Measurements from ENCODE around the gene EFCAB12.
A peak's percentile ranks its signal among the peaks of the same experiment; 100 is the strongest.
"Not testable (repeated sequence)": the region's sequence is repeated elsewhere in the genome, so short reads cannot be mapped to it uniquely, and the experiment has no call there.

The EFCAB12 gene

DNA sequence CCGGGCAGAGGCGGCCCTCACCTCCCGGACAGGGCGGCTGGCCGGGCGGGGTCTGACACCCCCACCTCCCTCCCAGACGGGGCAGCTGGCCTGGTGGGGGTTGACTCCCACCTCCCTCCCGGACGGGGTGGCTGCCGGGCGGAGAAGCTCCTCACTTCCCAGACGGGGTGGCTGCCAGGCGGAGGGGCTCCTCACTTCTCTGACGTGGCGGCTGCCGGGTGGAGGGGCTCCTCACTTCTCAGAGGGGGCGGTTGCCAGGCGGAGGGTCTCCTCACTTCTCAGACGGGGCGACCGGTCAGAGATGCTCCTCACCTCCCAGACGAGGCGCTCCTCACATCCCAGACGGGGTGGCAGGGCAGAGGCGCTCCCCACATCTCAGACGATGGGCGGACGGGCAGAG is 65.1 kb downstream of the EFCAB12 start:
- not testable (repeated sequence) for DNase-seq

DNA sequence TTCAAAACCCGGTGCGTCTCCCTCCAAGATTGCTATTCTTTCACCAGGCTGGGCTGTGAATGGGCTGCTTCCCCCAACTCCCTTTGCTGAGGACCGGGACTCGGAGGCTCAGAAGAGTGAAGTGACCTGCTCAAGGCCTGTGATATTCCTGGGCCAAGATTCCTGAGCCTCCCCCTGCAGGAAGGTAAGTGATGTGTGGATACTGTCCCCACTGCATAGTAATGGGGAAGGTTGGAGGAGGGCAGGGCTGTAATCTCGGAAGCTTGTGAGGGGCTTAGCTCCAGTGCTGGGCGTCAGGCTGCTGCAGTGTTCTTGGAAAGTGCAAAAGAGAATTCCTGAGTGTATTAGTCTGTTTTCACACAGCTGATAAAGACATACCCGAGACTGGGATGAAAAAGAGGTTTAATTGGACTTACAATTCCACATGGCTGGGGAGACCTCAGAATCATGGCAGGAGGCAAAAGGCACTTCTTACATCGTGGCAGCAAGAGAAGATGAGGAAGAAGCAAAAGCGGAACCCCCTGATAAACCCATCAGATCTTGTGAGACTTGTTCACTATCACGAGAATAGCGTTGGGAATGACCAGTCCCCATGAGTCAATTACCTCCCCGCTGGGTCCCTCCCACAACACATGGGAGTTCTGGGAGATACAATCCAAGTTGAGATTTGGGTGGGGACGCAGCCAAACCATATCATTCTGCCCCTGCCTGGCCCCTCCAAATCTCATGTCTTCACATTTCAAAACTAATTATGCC is 67.6 kb downstream of the EFCAB12 start:
- DNase-seq: no peak

DNA sequence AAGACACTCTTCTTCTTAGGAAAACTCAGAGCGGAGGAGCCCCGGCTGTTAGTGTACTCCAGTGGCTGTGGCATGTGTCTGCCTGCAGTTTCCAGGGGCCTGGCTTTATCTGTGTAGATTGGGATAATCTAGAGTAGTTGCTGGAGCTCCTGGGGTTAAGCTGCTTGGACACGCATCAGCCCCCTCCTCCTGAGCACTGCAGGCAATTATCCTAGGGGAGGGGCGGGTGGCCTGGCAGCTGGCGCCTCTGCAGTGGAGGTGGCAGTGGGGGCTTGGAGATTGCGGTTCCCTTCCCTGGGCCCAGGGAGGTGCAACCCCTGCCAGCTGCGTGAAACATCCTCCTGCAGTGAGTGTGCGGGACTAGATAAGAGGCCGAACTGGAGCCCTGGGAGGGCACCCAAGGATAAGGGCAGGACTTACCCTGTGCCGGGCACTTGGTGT is 68.2 kb downstream of the EFCAB12 start:
- peak; percentile 18 for DNase-seq

DNA sequence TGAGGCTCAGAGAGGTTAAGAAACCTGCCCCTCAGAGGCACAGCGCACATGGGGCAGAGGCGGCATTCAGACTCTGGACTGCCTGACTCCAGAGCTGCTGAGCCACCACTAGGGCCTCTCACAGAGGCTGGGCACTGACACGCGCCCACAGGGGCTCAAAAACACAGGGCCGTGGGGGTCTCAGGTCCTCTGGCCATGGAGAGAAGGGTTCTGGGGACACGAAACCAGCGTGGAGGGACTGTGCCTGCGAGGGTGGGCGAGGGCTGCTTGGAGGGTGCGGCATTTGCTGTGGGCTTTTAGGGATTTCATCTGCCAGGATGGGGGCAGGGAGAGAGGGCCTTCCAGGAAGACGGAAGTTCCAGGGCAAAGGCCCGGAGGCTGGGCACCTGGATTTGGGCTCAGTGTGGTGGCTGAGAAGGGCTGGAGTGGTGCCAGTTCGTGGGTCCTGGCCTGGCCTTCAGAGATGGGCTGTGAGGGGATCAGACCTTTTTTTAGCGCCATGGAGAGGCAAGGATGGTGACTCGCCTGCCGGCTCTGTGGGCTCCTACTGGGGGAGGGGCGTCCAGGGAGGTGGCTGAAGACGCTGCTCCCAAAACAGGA is 69.6 kb downstream of the EFCAB12 start:
- DNase-seq: no peak

DNA sequence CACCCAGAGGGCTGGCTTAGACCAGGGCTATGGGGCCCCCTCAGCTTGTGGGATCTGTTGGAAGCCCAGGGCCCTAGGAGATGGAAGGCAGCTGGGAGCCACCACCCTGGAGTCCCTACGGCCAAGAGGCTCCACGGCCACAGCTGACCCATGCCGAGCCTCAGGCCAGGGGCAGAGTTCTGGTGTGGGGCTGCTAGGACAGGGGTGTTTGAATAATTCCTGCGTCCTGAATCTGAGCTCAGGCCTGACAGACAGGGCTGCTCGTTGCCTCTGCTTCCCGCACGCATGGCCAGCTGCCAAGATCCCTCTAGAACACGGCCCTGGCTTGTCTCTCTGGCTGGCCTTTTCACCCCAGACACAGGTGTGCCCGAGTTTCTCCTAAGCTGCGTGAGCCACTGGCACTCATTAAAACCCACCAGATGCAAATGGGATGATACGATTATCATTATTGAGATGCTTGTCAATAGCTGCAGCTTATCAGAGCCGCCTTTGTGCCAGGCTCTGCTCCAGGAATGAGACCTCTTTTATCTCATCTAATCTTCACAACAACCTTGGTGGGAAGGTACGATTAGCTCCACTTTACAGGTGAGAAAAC is 70.2 kb downstream of the EFCAB12 start:
- DNase-seq: peak; percentile 1

DNA sequence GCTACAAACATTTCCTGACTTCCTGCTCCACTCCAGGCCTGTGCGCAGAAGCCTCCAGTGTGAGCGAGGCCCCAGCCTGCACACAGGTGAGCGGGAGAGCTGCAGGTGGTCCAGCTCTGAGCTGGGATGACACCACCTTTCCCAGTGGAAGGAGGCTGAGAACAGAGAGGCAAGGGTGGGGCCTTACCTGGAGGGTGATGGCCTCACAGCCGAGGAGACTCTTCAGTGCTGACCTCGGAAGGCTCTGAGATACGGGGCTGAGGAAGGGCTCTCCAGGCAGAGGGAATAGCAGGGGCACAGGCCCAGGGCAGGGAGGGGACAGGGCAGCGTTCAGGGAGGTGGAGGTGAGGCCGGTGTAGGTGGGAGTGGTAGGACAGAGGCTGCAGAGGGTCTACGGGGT is 70.8 kb downstream of the EFCAB12 start:
- no peak for DNase-seq

DNA sequence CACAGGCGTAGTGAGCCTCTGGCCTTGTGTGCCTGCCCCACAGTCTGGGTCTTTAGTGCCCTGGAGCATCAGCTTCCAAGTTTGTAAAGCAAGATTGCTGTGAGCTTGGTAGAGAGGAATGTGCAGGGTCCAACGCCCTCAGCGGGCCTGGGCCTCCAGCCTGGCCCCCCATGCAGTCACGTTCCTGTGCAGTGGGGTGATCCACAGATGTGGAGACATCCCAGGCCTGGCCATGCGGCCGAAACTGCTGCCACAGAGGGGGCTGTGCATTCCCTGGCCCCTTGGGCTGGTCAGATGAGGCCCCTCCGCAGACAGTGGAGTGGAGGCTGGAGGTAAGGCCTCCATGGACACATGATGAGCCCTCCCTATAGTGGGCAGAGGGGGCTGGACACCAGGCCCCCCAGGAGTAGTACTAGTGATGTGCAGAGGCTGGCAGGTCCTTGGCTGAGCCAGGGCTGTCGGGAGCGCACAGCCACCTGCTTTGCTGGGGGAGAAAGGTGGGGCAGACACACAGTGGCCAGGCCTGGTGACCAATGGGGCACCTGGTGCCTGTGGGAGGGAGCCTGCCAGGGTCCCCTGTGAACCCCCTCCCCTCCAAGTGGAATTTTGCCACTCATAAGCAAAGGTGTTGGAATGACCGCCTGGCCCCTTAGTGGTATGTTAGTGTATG is 71.5 kb downstream of the EFCAB12 start:
- DNase-seq: no peak

DNA sequence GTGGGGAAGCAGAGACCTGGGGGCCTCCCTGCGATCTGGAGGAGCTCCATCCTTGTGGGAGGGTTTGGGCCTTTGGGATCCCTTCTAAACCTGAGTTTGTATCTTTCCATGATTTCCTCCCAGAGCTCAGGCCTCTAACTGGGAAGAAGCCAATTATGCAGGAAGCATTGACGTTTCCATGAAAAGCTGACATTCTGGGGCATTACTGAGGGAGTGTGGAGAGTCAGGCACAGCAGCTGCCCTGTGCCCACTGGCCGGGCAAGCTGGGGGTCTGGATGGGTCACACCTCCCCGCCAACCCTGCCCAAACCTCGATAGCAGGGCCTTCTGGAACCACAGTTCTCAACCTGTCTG is 74.9 kb downstream of the EFCAB12 start:
- DNase-seq: no peak

DNA sequence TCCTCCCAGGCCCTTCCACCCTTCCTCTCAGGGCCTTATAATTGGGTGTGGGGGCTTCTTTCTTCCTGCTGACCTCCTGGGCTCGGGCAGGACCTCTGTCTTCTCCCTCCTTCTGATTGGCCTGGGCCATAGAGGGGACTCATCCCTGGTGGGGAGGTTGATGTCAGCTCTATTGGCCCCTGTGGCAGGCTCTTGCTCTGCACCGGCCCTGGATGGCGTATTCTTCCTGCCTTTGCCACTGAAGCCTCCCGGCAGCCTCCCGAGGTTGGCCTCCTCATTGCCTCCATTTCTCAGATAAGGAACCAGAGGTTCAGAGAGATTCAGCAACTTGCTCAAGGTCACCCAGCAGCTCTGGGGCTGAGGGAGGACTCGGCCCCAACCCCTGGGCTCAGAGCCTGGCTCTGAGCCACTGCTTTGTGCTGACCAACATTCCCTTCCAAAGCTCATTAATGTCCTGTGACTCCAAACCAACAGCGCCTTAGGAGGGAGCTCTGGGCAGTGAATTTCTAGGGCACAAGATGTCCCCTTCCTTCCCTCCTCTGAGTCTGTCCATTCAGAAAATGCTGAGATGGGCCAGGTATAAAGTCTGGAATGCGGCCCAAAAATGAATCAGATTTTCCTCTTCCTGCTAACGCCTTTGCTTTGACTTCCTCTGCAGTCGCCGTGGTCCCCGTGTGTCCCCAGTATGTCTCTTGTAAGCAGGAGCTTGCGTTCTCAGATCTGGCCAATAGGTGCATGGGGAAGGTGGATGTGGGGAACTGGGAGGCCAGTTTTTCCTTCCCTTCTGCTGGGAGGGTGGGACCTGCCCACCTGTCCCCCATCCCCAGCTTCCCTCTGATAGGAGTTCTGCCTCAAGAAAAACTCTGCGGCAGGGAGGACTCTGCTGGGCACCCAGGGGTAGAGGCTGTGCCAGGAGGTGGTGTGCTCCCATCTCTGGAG is 75.5 kb downstream of the EFCAB12 start:
- DNase-seq: no peak

DNA sequence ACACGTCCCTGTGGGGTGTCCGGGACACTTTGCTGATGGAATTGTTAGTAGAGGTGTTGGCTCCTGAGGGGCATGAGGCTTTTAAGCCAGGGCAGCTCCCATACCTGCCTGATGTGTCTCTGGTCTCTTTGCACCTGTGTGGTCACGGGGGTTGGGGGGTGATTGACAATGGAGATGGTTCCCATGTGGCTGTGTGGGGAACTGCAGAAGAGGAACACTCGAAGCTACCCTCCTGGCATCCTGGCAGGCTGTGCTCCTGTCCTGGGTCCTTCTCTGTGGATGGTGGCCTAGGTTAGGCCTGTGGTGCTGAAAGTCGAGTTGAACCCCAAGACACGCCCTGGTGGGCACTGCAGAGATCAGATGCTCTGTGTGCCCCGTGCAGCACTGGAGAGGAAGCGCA is 76.4 kb downstream of the EFCAB12 start:
- peak; percentile 1 for DNase-seq

Measured in NCI-H69 (cell line).